ENCODE results near the gene PLEKHA1. TPM values are rescaled to one million over a fixed set of nuclear protein-coding genes. Genes with fewer than 3 reads are reported as not detected.
A peak's percentile ranks its signal among the peaks of the same experiment; 100 is the strongest.

Gene PLEKHA1
- total and polyA plus RNA-seq, 2 of the 13 experiments (the other 11 are each of a cell fraction or from before 2014, with no cell fraction given) = 32.2 to 53.3 TPM

- TF ChIP-seq PAWR (CRISPR knock-in tag; IDR thresholded peaks at IDR 0.05; ENCODE audit: borderline replicate concordance) (no peak), NCOA2 (CRISPR knock-in tag; IDR thresholded peaks at IDR 0.05) (no peak), ZHX1 (CRISPR knock-in tag; IDR thresholded peaks at IDR 0.05; ENCODE audit: low read depth) (no peak), KMT2B (CRISPR knock-in tag; IDR thresholded peaks at IDR 0.05) (no peak; the same call in 1 of the 2 replicates), NFKBIZ (CRISPR knock-in tag; IDR thresholded peaks at IDR 0.05) (no peak)
Observed at GRCh38 chr10:122342293-122343134, 32.0 kb upstream of the PLEKHA1 start (continued).

GRCh38 chr10:122343135-122343800 lies 31.2 kb upstream of the PLEKHA1 start:
- H3K4me2 ChIP-seq (ENCODE audit: low read depth, low read length) = no peak overlapping the region
- no peak overlapping the region for H3K9ac ChIP-seq (ENCODE audit: insufficient read depth, low read depth, low read length)
- H3K27me3 ChIP-seq (ENCODE audit: control insufficient read depth in 1 of 2, insufficient read depth in 2 of 2, low read length in 2 of 2) = no peaks in the 10 kb centered on the region
- TF ChIP-seq ZKSCAN5 (CRISPR knock-in tag; IDR thresholded peaks at IDR 0.05) (peak; percentile 62; the same call in 1 of the 2 replicates), ATF7 (IDR thresholded peaks at IDR 0.05) (no peak), ATF7 (CRISPR knock-in tag; IDR thresholded peaks at IDR 0.05) (no peak)
- intact Hi-C loops (cut with micrococcal nuclease; ENCODE audit: unreplicated experiment) = no loop called here
- ATAC-seq = no peak
- DNase-seq (ENCODE audit: low spot score) = no peak
- ChIA-PET CTCF (ENCODE audit: low intra/inter-chr PET ratio, low total read pairs) (interaction anchor here (1.2 to 3.1 kb wide), 4 partner anchors 44 to 92 kb away, joined by 3 to 23 read pairs (median 8); no protein-coding TSS in a partner anchor), POLR2A (interaction anchor here (1.0 to 3.2 kb wide), 5 partner anchors 11 to 44 kb away, joined by 7 to 43 read pairs (median 15); partner anchors contain the start of gene PLEKHA1)
- H3K4me3 ChIP-seq (replicated peaks in 1 of 3; ENCODE audit: insufficient read depth in 1 of 3, low read depth in 2 of 3, low read length in 3 of 3) = no peak overlapping the region
- 98% methylated on average over 11 of the region's 11 CpGs for WGBS (ENCODE audit: low lambda C conversion rate)
- in situ Hi-C loops (cut with HindIII; ENCODE audit: extremely low pct_ligation_motif_present, low pct_unique_long_range_greater_than_20kb) = loop anchor here (5.0 kb wide), 1 partner anchor 46 kb away; no protein-coding TSS in a partner anchor
- FAIRE-seq = no peak
- no peaks in the 10 kb centered on the region for H3K36me3 ChIP-seq (replicated peaks in 1 of 2; ENCODE audit: control insufficient read depth in 1 of 2, insufficient read depth in 2 of 2, low read length in 2 of 2)
- no peak overlapping the region for H3K27ac ChIP-seq (ENCODE audit: extremely low read length, insufficient read depth, low read length)
- H3K4me1 ChIP-seq (ENCODE audit: insufficient read depth, low read length) = peaks cover 47% of the 10 kb centered on the region
- no peak overlapping the region for H2AFZ ChIP-seq (ENCODE audit: low read length)
- H3K9me3 ChIP-seq (ENCODE audit: low read length) = peaks cover 6% of the 10 kb centered on the region; the same call in 1 of the 2 replicates
- no peaks in the 10 kb centered on the region for H4K20me1 ChIP-seq (ENCODE audit: insufficient read depth, low read length)
- BruUV-seq (replicated peaks) = no TSS peak
- H3K79me2 ChIP-seq (ENCODE audit: insufficient read depth, low read length) = no peaks in the 10 kb centered on the region
